GM21447 (cell line): ENCODE measurements around the gene TMEM201.
A peak's percentile ranks its signal among the peaks of the same experiment; 100 is the strongest.

Experiments used
- ATAC-seq: cut with Tn5 transposase; IDR thresholded peaks from one replicate; pipeline ENCODE4 v1.9.1; 2021; ENCODE audit not compliant: unreplicated experiment

TMEM201 gene

DNA sequence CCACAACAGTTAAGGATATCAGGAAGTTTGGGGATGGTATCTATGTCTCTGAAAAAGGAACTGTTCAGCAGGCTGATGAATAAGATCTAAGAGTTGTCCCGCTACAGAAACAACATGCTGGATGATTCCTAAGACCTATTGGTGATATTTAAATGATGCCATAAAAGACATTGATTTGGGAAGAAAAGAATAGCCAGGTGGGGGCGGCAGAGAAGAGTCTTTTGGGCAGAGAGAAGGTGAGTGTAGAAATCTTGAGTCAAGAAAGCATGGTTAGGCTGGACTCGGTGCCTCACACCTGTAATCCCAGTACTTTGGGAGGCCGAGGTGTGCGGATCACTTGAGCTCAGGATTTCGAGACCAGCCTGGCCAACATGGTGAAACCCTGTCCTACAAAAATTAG, 11.8 kb upstream of the TMEM201 start:
- no peak for ATAC-seq

DNA sequence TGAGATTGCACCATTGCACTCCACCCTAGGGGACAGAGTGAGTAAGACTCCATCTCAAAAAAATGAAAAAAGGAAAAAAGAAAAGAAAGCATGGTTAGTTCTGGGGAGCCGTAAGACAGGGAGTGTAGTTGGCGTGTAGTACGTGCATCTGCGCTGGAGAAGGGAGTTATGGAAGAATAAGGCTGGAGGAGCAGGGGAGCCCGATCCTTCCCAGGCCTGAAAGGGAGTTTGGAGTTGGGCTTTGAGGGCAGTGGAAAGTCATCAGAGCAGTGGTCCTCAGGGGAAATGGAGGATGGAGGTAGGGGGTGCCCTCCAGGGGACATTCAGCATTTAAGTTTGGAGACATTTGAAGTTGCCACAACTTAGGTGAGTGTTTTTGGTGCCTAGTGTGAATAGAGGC, 11.3 kb upstream of the TMEM201 start:
- ATAC-seq = no peak

DNA sequence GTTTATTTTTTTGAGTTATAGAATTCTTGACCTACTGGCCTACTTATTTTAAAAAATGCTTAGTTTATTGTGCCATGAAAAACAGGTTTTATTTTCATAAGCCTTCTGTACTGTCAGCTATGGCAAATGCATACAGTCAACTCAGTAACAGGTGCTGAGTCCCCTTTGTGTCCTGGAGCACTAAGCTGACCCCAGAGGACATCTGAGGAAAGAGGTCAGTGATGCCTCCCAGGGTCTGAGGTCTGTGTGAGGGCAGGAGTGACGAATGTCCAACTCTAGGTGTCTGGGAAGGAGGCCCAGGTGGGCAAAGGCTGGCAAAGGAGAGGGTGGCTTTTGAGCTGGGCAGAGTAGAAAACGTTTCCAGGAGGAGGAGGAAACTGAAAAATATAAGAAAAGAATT, 7.8 kb upstream of the TMEM201 start:
- ATAC-seq = no peak

DNA sequence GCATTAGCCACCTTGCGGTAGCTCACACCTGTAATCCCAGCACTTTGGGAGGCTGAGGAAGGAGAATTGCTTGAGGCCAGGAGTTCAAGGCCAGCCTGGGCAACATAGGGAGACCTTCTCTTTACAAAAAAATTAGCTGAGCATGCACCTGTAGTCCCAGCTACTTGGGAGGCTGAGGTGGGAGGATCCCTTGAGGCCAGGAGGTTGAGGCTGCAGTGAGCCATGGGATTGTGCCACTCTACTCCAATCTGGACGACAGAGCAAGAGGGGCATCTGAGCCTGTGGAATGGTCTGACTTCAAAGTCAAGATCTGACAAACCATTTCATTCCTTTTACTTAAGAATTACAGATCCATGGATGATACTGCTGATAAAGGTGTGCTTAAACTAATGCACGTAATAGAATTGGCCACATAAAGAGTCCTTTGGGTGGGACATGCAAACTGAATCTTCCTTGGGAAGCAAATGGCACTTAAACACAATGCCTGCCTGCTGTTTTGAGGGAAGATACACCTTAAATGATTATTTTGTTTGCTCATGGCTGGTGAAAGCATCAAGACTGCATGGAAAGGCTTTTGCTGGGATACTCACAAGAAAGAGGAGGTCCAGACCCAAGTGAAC, 2.5 kb upstream of the TMEM201 start:
- ATAC-seq = no peak

DNA sequence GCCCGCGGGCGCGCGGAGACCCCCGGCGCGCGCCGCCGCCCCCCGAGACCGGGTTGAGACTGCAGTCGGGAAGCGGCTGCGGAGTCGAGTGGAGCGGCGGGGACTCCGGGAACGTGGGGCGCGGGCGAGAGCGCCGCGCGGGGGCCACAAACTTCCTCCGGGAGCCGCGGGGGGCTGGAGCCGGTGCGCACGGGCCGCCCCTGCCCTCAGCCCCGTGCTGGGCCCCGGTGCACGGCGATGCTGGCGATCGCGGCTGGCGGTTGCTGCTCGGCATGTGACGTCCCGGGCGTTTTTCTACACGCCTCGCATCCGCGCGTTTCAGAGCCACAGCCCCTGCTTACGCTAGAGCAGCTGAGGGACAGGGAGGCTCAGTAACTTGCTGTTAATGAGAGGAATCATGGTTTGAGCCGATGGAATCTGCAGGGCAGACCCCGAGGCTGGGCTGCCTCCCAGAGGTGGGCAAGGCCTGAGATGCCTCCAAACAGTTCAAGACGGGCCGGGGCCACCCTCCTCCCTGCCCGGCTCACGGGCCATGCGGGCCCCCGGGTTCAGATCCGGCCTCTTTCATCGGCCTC, 520 bp downstream of the TMEM201 start:
- ATAC-seq = peak; percentile 13

DNA sequence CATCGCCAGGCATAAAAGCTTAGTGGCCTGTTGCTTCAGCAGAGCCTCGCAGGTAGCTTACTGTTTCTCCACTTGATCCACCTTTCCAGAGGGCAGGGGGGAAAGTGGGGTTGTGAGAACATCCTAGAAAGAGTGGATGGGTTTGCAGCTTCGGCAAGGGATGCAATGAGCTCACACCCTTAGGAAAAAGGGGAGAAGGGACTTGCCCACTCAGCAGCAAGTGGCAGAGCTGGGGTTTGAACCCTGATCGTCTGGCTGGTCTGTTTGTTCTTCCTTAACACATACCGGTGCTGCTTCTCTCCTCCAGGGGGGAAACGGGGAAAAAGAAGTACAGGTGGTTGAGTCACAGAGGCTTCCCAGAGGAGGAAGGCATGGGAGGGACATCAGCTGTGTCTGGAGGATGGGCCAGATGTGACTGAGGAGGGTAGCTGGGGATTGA, 1.0 kb downstream of the TMEM201 start:
- no peak for ATAC-seq

DNA sequence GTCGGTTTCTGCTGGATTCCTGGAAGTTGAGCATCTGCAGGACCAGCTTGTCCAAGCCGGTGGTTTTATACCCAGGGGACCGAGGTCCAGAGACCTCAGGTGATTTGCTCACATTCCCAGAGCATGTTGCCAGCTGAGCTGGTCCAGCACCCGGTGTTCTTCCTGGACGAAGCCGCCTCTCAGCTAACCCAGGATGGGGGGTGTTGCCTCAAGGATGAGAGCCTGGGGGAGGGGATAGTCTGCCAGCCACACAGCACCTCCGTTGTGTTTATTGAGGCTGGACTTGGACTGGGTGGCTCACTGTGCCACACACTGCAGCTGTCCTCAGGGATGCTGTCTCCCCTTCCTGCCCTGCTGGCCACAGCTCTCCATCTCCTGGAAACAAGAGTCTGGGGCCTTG, 1.5 kb downstream of the TMEM201 start:
- ATAC-seq = no peak

DNA sequence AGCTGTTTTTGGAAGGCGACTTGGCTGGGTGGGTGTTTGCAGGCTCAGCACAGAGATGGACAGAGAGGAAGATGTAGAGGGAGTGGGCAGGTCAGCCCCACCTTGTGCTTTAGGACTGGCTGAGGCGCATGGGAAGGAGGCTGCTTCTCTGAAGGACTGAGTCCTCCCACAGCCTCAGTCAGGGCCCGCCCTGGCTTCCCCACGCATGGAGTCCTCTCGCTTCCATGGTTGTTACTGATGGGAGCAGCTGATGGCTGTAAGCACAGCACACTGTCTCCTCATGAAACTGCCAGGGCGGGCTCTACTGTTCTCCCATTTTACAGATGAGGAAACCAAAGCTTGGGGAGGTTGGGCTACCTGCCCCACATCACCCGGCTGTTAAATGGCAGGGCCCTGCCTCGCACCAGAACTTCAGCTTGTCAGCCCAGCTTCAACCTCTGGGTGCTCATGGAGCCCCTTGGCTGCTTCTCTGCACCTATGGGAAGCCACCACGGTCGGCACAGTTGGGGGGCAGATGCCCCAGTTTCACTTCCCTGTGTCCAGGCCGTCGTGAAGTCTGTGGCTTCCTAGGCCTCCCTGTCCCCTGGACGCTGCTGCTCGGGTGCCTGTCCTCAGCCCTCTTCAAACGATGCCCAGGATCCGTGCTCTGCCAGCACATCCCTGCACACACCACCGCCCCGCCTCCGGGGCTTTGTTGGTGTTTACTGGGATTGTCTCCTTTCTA, 2.4 kb downstream of the TMEM201 start:
- no peak for ATAC-seq

DNA sequence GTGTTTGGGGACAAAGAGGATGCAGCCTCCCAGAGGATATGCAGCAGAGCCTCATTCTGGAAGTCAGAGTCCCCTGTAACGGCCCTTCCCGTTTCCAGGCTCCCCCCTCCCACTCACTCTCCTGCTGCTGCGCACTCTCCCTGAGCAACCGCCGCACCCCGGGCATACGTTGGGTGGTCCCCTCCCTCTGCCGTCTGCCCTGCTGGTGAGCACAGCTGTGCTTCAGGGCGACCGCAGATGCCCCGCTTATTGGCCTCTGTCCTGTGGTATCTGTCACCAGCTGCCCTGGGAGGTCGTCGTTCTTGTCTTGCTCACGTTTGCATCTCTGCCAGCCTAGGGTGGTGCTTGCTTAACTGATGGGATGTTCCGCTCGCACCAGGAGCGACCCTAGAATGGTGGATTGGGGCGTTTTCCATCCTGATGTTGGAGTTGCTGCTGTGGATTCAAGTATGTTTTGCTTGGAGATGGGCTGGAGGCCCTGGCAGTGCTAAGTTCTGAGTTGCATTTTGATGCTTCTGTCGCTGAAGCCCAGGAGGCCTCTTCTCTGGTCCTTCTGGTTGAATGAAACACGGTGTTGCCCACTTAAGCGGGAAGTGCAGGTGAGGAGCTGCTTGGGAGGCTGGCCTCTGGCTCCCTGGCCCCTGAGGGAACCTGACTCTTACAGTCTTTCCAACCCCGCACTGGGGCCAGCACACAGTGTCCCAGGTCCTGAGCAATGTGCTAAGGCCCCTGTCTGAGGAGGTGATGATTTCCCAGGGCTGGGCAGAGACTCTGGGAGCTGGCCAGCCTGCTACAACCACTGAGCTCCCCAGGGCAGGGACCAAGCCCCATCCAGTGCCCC, 3.2 kb downstream of the TMEM201 start:
- ATAC-seq = no peak

DNA sequence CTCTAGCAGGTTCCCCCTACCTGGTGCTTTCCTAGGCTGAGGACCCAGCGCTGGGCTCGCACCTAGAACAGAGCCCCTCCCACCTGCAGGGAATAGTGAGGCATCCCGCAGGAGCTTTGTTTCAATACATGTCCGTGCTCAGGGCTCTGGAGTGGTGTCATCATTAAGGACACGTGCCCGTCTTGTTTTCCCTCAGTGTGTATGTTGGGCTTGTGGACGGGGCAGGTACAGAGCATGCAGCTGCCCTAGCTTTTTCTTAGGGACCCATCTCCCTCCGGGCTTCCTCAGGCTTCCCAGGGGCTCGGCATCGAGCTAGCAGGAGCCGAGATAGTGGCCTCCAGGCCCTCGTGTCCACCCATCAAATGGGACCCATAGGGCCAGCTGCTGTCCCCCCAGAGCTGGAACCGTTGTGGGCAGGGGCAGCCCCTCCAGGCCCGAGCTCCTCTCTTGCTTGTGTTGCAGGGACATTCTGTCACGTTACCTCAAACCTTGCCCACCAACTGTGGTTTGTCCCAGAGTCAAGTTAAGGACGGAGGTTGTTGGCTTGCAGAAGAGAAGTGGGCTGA, 3.9 kb downstream of the TMEM201 start:
- no peak for ATAC-seq

DNA sequence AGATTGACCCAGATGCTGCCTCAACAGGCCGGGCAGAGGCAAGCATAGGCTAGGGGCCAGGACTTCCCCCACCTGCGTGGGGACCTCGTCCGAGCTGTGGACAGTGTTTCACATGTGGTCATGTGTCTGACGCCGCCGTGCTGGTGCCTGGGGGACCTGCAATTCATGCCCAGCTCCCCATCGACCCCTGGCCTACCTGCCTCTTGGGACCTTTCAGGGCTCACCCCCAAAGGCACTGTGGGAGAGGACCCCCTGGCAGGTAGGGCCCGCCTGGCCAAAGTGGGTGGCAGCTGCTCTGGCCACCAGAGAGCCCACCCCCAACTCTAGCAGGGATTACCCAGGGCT, 4.4 kb downstream of the TMEM201 start:
- no peak for ATAC-seq

DNA sequence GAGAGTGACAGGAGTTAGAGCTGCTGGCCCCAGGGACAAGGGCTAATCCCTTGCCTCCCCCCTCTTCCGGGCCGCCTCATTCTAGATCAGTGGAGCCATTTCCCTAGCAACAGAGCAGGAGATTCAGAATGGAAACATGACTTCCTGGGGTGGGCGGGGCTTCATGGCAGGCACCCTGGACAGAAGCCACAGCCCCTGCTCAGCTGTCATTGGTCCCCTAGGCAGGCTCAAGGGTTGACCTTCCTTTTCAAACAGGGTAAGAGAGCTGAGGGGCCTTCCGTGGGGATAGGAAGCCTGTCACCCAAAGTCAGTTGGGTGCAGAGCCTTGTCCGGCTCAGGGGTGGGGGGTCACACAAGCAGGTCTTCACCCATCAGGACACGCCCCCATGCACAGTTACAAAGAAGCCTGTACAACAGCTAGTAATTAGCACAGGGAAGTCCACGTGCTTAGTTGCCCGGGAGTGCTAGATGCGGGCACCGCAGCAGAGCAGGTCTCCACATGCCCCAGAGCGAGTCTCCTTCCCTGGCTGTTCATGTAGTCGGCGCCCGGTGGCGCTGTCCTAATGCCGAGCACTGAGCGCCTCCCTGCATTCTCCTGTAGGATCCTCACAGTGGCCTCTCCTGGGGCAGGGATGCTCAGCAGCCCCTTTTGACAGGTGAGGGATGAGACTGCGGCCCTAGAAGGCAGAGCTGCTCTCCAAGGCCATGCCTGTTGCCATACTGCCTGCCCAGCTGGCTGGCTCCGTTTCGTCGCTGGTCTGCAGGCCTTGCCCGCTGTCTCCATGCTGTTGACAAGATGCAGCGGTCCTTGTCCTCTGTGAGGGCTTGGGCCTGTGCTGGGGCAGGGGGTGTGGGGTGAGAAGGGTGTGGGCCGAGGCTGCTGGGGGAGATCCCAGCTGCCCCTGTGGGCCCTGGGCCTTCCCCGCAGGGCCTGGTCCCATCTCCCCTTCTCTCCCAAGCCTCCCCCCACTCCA, 5.1 kb downstream of the TMEM201 start:
- ATAC-seq = no peak

DNA sequence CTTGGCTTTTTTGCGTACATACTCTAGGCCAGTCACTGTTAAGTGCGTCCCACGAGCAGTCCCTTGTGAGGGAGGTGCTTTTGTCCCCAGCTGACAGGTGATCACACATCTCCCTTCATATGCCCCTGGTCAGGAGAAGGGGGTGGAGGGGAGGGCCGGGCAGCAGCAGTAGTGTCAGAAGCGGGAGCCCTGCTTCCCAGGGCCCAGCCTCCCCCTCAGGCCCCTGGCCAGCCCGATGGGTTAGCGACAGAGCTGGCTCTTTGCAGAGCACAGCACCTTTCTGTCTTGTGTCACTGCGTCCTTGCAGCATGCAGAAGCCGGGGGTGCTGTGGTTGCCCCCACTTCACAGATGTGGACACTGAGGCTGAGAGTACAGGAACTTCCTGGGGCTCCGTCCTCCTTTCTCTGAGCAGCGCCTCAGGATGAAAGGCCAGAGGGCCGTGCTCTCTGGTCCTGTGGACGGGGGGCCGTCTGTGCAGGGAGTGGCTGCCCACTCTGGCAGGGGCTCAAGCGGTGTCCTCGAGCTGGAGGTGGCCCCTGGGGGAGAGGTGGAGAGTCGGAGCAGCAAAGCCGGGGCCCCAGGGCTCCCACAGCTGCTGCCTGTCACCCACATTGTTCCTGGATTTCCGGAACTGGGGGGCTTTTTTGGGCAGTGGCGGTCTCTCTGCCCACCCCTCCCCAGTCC, 5.9 kb downstream of the TMEM201 start:
- no peak for ATAC-seq

DNA sequence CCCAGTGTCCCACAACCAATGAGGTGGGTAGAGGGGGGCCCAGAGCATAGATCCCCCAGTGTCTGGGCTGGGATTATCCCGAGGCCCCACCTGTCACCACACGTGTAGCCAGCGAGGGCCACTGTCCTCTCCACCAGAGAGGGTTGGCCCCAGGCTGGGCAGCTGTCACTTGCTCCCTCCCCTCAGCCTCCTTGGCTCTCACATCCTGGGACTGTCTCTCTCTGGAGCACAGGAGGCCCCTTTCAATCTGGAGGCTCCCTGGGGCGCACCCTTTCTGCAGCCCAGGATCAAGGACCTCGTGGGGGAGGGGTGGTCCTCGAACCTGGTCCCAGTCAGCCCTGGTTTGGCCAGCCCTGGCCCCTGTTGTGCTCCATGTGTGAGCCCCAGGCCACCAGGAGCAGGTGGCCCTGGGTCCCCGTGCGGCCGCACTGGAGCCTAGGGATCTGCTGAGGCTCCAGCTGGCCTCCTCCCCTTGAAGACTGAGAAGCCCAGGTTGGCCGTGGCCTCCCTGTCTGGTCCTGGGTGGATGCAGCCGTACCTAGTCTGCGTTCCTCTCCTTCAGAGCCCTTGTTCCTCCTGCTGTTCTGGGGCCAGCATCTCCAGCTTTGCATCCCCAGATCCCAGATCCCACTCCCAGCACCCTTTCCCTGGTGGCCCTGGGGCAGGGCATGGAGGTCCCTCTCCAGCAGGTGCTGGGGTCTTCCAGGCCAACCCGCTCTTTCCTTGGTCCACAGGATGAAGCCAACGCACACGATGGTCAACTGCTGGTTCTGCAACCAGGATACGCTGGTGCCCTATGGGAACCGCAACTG, 6.7 kb downstream of the TMEM201 start:
- no peak for ATAC-seq

DNA sequence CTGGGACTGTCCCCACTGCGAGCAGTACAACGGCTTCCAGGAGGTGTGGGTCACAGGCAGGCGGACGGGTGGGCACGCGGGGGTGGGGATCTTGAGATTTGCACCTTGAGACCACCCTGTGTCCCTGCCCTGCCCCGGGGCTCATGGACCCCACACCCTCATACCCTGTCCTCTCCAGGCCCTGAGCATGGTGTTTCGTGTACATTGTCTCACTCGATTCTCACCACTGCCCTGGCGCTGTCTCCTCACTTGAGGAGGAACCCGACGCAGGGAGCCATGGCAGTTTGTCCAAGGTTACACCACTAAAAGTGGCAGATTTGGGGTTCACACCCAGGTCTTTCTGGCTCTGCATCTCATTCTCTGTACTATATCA, 7.2 kb downstream of the TMEM201 start:
- ATAC-seq = no peak

DNA sequence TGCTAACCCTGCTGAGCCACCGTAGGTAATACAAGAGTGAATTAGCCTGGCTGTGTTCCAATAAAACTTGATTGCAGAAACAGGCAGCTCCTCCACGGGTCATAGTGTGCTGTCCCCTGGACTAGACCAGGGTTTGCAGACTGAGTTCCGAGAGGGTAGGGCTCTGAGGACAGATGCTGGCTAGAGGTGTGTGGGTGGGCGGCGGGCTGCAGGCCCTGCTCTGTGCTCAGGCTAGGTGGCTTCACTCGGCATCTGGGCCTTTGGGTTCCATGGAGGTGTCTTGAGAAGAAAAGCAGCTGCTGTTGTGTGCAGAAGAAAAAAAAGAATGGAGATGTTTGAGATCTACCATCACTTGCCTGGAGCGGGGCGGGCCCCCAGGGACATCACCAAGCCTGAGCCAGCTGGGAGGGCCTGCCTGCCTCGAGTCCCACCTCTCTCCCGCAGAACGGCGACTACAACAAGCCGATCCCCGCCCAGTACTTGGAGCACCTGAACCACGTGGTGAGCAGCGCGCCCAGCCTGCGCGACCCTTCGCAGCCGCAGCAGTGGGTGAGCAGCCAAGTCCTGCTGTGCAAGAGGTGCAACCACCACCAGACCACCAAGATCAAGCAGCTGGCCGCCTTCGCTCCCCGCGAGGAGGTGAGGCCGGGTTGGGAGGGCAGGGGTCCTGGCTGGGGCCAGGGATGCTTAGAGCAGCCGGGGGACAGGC, 7.9 kb downstream of the TMEM201 start:
- no peak for ATAC-seq

DNA sequence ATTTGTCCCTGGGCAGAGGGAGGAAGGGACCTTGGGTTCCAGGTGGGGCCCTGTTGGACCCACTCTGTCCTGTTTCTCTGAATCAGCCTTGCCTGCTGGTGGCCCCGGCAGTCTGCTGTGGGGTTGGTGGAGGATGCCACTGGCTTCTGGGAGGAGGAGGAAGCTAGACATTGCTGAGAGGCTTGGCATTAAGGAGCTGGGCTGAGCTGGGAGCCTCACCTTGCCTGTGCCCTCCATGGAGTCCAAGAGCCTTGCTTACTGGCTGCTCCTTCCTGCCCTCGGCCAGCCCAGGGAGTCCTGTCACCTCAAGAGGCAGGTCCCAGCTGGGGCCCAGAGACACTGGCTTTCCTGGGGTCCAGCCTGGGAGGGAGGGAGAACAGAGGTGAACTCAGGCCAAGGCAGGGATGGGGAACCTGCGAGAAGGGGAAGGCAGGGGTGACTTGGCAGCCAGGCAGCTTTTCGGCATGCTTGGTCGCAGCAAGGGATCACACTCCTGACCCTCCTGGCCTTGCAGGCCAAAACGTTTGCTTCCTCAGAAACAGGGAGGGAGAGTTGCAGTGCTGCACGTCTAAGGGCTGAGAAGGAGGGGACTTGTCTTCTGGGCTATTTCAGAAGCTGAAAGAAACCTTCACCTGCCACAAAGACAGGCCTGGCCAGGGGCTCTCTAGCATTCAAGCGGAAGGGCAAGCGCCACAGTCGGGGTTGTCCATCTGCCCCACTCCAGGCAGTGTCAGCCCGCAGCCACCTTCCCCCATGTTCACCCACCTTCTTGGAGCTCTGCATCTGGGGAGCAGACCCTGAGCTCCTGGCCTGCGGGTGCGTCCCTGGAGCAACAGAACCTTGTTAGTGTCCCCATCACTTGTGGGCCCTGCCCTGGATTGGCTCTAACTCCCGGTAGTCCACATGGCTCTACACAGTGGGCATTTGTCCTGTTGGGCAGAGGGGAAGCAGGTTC, 8.9 kb downstream of the TMEM201 start:
- ATAC-seq = no peak
